Endothelial cell of umbilical vein (primary cell): ENCODE data around the gene ICE1. TPM values are rescaled to one million over a fixed set of nuclear protein-coding genes. Genes with fewer than 3 reads are reported as not detected.

ENCODE experiments used
- BruUV-seq: library from RNA; stranded (reverse); fragments of 400-500 nt; replicated peaks from 2 replicates; lab custom pipeline; 2021; lab: Mats Ljungman, UMichigan
- CTCF ChIA-PET: fragments of 300-600, 350-600 bp; sonication (Branson Sonifier 250); formaldehyde crosslinking; loops from one replicate; lab custom pipeline; 2021; ENCODE audit warnings: antibody characterized with exemption, inconsistent platforms; lab: Charles Lee
- POLR2A ChIA-PET: fragments of 300-600, 350-600 bp; sonication (Branson Sonifier 250); formaldehyde crosslinking; loops from one replicate; lab custom pipeline; 2021; ENCODE audit warnings: antibody characterized with exemption, inconsistent platforms; lab: Charles Lee
- DNase-seq: peaks from one replicate; pipeline ENCODE4 v3.0.0-alpha.2; 2011; ENCODE audit warnings: low read depth, low spot score
- FAIRE-seq: peaks from 2 replicates; lab custom pipeline; 2011; peaks lifted over from hg19 to GRCh38; lab: Jason Lieb, UNC
- H2AFZ ChIP-seq: 2 replicates; pipeline ENCODE4 v1.6.0; 2012; ENCODE audit warnings: low read depth, low read length, control low read depth, inconsistent platforms
- H3K27ac ChIP-seq: 2 replicates; pipeline ENCODE4 v1.5.1; 2011; ENCODE audit warnings: low read depth, mild to moderate bottlenecking, control low read depth, low read length, moderate library complexity; ENCODE audit not compliant: insufficient read depth
- H3K27me3 ChIP-seq, 2 experiments: 2 replicates each; pipeline versions ENCODE4 v1.6.0 to v1.6.1; 2011; ENCODE audit warnings: low read length in 2 of 2, mixed read lengths in 1 of 2; ENCODE audit not compliant: control insufficient read depth in 2 of 2, insufficient read depth in 2 of 2
- H3K36me3 ChIP-seq, 2 experiments: 2 replicates in 1 of 2; 3 replicates in 1 of 2; pipeline ENCODE4 v1.5.1; 2011; ENCODE audit warnings: low read length in 2 of 2, mild to moderate bottlenecking in 1 of 2, moderate library complexity in 1 of 2; ENCODE audit not compliant: control insufficient read depth in 2 of 2, insufficient read depth in 2 of 2; ENCODE audit errors: extremely low read depth in 1 of 2
- H3K4me1 ChIP-seq: 3 replicates; pipeline ENCODE4 v1.5.1; 2011; ENCODE audit warnings: mild to moderate bottlenecking, low read length; ENCODE audit not compliant: control insufficient read depth, insufficient read depth; ENCODE audit errors: extremely low read depth
- H3K4me2 ChIP-seq: 2 replicates; pipeline ENCODE4 v1.6.1; 2011; ENCODE audit warnings: low read length, control low read depth, mixed read lengths; ENCODE audit not compliant: insufficient read depth
- H3K4me3 ChIP-seq, 3 experiments: fragments of 200-600 bp in 1 of 3; sonication (generic), shearing (Covaris generic) in 1 of 3; replicated peaks in 1 of 3; 2 replicates each; pipeline ENCODE4 v1.5.1; 2011 to 2016; ENCODE audit warnings: control low read depth in 3 of 3, low read length in 3 of 3, mild to moderate bottlenecking in 2 of 3, inconsistent platforms in 1 of 3, low read depth in 1 of 3, moderate library complexity in 1 of 3; ENCODE audit not compliant: insufficient read depth in 1 of 3
- H3K79me2 ChIP-seq: 2 replicates; pipeline ENCODE4 v1.6.0; 2012; ENCODE audit warnings: low read length, inconsistent platforms; ENCODE audit not compliant: control insufficient read depth, insufficient read depth
- H3K9ac ChIP-seq: replicated peaks from 2 replicates; pipeline ENCODE3; 2011; ENCODE audit warnings: low read length, control low read depth; ENCODE audit not compliant: insufficient read depth; ENCODE audit errors: extremely low read depth
- H3K9me1 ChIP-seq: replicated peaks from 3 replicates; pipeline ENCODE4 v1.6.0; 2011; ENCODE audit warnings: mild to moderate bottlenecking, low read length; ENCODE audit not compliant: control insufficient read depth, insufficient read depth; ENCODE audit errors: extremely low read depth
- H3K9me3 ChIP-seq: replicated peaks from 2 replicates; pipeline ENCODE4 v1.5.1; 2012; ENCODE audit warnings: low read length, inconsistent platforms; ENCODE audit not compliant: control insufficient read depth, insufficient read depth
- H4K20me1 ChIP-seq: replicated peaks from 2 replicates; pipeline ENCODE3; 2011; ENCODE audit warnings: mild to moderate bottlenecking, low read length; ENCODE audit not compliant: control insufficient read depth, insufficient read depth; ENCODE audit errors: extremely low read depth
- CTCF ChIP-seq, 2 donors: IDR thresholded peaks; 1 replicate in 1 of 2; 2 replicates in 1 of 2; pipeline ENCODE4 v1.5.1; 2011; ENCODE audit warnings: low read length in 2 of 2, mild to moderate bottlenecking in 2 of 2, moderate library complexity in 2 of 2, control low read depth in 1 of 2, inconsistent platforms in 1 of 2, low read depth in 1 of 2; ENCODE audit not compliant: insufficient read depth in 1 of 2; ENCODE audit errors: extremely low read depth in 1 of 2
- EZH2 ChIP-seq: IDR thresholded peaks from 2 replicates; pipeline ENCODE4 v1.6.1; 2012; ENCODE audit warnings: borderline replicate concordance, low read depth, mild to moderate bottlenecking, moderate library complexity, low read length, inconsistent platforms; ENCODE audit not compliant: severe bottlenecking
- FOS ChIP-seq: IDR thresholded peaks from 2 replicates; pipeline ENCODE4 v1.6.1; 2011; ENCODE audit warnings: mild to moderate bottlenecking, low read length, moderate library complexity, borderline replicate concordance; ENCODE audit not compliant: insufficient read depth
- GATA2 ChIP-seq: IDR thresholded peaks from 2 replicates; pipeline ENCODE4 v1.7.0; 2011; ENCODE audit warnings: low read depth, mild to moderate bottlenecking, moderate library complexity, mixed read lengths, low read length; ENCODE audit not compliant: insufficient read length, insufficient read depth
- JUN ChIP-seq: IDR thresholded peaks from 2 replicates; pipeline ENCODE4 v1.6.1; 2011; ENCODE audit warnings: borderline replicate concordance, low read depth; ENCODE audit not compliant: insufficient read length, insufficient read depth
- MYC ChIP-seq: IDR thresholded peaks from one replicate; pipeline ENCODE4 v1.6.1; 2011; ENCODE audit warnings: mild to moderate bottlenecking, low read depth, low read length
- POLR2A ChIP-seq: IDR thresholded peaks from 2 replicates; pipeline ENCODE4 v1.6.1; 2012; ENCODE audit warnings: low read depth, mild to moderate bottlenecking, control low read depth, low read length
- POLR2AphosphoS5 ChIP-seq: IDR thresholded peaks from 2 replicates; pipeline ENCODE4 v1.6.1; 2012; ENCODE audit warnings: low read depth, mild to moderate bottlenecking, control low read depth, low read length, moderate library complexity; ENCODE audit not compliant: insufficient read depth
- dilution Hi-C: fragments of 300-500 bp; cut with MboI; formaldehyde crosslinking; loops from one replicate; pipeline ENCODE4 v1.15.0; 2019; ENCODE audit warnings: low sequenced_read_pairs; ENCODE audit not compliant: extremely low pct_ligation_motif_present
- intact Hi-C: fragments of 100-400 bp; cut with micrococcal nuclease; formaldehyde crosslinking; loops from one replicate; pipeline ENCODE4 v1.10.0; 2022
- polyA plus RNA-seq, 4 experiments: library from polyadenylated mRNA; depleted of rRNA in 3 of 4; stranded (reverse) in 3 of 4; unstranded in 1 of 4; fragments of >200 nt; gene quantifications; 2 replicates each; pipeline versions ENCODE4 v1.2.1 to v1.2.3, GENCODE V29; 2011 to 2012; ENCODE audit warnings: missing spikeins in 1 of 4
- total RNA-seq: library from RNA; stranded (reverse); gene quantifications from 2 replicates; pipeline ENCODE4 v1.2.3, GENCODE V29; 2021
- TF ChIP-seq, protein P1 (sequence below): IDR thresholded peaks from 2 replicates; pipeline ENCODE4 v1.6.1; 2011; ENCODE audit not compliant: insufficient read depth, insufficient read length

The ICE1 gene
- total and polyA plus RNA-seq, 2 donors (not counting 3 experiments of a cell fraction or from before 2014, with no cell fraction given) = 8.8 to 29.1 TPM

DNA sequence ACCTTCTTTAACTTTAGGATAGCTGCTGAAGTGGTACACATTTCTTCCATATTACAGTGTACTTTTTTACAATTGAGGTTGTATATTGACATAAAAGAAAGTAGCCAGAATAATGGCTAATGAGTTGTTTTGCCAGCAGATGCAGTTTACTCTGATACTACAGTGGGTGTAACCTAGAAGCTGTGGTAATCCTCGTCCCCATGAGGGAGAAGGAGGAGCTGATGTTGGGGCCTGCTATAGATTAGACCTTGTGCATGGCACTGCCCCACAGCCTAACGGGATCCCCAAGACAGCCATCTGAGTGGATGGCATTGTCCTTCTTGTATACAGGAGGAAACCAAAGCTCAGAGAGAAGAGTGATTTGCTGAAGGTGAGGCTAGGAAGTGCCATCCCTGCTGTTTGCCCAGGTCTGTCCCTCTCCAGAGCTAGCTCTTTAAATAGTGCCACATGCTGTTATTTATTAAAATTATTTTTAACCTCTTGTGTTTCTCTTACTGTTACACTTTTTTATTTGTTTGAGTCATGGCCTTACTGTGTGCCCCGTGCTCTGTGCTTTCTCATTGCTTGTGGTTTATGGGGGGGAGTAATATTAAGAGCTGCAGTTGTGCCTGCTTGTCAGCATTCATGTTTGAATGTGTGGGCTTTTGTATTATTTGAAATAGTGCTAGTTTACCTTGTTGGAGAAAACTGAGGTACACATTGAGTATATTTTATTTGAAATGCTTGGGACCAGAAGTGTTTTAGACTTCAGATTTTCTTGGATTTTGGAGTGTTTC lies 65.3 kb downstream of the ICE1 start:
- Histone ChIP-seq H3K27ac (no peak overlapping the region), H3K9me1 (no peaks in the 10 kb centered on the region), H3K79me2 (no peaks in the 10 kb centered on the region), H3K4me3 (no peak overlapping the region), H4K20me1 (no peaks in the 10 kb centered on the region), H3K4me1 (no peaks in the 10 kb centered on the region), H3K27me3 (no peaks in the 10 kb centered on the region), H2AFZ (no peak overlapping the region), H3K4me2 (no peak overlapping the region), H3K36me3 (peaks cover 6 to 11% of the 10 kb centered on the region in 2 experiments), H3K9me3 (no peaks in the 10 kb centered on the region), H3K9ac (no peak overlapping the region)
- FAIRE-seq (no peak), DNase-seq (no peak)
- CTCF ChIA-PET = no interaction called here
- POLR2A ChIA-PET = no interaction called here
- dilution Hi-C loops (no loop called here), intact Hi-C loops (no loop called here)
- BruUV-seq = no TSS peak
- TF ChIP-seq GATA2 (no peak), POLR2AphosphoS5 (no peak), POLR2A (no peak), EZH2 (no peak), JUN (no peak), MYC (no peak), FOS (no peak), CTCF (IDR thresholded peaks at IDR 0.05; ENCODE audit: extremely low read depth in 1 of 2, insufficient read depth in 1 of 2, low read depth in 1 of 2, low read length in 2 of 2) (no peak)
- TF ChIP-seq, protein P1, sequence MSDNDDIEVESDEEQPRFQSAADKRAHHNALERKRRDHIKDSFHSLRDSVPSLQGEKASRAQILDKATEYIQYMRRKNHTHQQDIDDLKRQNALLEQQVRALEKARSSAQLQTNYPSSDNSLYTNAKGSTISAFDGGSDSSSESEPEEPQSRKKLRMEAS = no peak
